GM19193 (cell line): ENCODE measurements around the gene KCNH6.

Source experiments
- POLR2A ChIP-seq: IDR thresholded peaks from 4 replicates; pipeline ENCODE4 v1.6.1; 2011; ENCODE audit not compliant: insufficient read depth, insufficient read length; ENCODE audit errors: extremely low read depth

Gene KCNH6, protein sequence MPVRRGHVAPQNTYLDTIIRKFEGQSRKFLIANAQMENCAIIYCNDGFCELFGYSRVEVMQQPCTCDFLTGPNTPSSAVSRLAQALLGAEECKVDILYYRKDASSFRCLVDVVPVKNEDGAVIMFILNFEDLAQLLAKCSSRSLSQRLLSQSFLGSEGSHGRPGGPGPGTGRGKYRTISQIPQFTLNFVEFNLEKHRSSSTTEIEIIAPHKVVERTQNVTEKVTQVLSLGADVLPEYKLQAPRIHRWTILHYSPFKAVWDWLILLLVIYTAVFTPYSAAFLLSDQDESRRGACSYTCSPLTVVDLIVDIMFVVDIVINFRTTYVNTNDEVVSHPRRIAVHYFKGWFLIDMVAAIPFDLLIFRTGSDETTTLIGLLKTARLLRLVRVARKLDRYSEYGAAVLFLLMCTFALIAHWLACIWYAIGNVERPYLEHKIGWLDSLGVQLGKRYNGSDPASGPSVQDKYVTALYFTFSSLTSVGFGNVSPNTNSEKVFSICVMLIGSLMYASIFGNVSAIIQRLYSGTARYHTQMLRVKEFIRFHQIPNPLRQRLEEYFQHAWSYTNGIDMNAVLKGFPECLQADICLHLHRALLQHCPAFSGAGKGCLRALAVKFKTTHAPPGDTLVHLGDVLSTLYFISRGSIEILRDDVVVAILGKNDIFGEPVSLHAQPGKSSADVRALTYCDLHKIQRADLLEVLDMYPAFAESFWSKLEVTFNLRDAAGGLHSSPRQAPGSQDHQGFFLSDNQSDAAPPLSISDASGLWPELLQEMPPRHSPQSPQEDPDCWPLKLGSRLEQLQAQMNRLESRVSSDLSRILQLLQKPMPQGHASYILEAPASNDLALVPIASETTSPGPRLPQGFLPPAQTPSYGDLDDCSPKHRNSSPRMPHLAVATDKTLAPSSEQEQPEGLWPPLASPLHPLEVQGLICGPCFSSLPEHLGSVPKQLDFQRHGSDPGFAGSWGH

DNA sequence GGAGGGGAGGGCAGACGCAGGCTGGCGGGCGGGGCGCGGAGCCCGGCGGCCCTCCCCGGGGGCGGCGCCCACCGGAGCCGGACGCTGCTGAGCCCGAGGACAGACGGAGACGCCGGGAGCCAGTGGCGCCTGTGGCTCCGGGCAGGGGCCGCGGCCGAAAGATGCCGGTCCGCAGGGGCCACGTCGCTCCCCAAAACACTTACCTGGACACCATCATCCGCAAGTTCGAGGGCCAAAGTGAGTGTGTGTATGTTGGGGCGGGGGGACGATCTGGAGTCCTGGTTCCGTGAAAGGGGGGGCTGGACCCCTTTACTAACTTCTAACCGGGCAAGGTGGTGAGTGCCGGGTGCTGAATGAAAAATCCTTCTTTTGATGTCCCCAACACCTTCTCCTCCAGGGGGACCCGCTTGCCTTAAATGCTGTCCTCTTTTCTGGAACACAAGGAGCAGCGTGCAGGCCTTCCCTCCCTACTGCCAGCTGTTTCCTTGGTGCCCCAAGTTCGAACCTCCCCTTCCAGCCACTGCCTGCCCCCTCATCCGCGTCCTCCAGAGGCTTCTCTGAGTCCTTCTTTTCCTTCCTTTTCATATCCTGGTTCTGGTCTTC lies at the start of gene KCNH6:
Gene KCNH6 (plus strand): TSS at position 106 of the 603 bp plus-strand sequence. CDS start 56 bp downstream, at position 162.
- no peak for TF ChIP-seq POLR2A

DNA sequence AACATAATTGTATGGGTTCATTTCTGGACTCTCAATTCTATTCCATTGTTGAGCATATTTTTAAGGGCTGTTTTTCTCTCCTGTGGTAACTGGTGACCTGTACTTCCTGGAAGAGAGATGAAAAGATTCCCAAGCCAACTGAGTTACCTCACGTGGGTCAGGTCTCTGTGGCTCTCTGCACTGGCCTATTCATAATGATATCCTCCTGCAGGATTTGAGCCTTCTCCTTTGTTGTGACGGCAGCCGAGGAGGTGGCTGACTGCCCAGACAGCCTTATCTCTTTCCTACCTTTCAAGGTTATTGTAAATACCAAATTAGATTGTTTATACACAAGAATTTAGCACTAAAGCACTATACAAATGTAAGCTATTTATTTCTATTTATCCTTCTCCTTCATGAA lies 49.0 kb upstream of the KCNH6 start:
- TF ChIP-seq POLR2A = no peak

DNA sequence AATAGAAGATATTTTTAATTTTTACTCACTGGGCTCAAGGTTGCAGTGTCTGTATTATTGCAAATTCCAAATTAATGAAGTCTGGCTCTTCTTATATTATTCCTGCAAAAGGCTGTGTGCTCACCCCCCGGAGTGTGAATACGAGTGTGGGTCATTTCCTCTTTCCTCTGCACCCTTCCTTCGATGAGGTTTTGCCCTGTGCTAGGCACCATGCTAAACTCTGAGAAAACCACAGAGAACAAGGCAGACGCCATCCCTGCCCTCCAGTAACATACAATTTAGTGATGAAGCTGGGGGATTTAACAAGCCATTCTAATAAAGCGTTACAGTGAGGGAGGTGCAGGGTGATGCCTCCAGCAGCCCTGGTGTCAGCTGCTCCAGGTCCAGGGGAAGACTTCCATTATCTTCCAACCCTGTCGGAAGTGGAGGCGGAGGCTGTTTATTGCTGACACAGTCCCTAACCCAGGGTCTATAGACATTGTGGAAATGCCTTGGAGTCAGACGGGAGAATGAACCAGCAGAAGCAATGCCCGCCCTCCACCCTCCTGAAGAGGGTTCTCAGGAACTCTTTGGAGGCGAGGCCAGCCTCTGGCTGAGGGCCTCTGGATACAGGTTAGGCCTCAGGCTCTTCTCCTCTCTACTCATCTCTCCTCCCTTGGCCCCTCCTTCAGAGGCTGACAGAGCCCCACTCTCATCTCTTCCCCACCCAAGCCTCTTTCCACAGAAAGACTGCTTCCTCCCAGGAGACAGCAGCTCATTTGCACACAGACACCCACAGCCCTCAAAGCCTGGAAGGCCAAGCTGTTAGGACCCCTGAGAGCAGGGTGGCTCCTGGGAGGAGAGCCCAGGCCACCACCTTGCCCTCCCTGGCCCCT lies 48.3 kb upstream of the KCNH6 start:
- no peak for TF ChIP-seq POLR2A

DNA sequence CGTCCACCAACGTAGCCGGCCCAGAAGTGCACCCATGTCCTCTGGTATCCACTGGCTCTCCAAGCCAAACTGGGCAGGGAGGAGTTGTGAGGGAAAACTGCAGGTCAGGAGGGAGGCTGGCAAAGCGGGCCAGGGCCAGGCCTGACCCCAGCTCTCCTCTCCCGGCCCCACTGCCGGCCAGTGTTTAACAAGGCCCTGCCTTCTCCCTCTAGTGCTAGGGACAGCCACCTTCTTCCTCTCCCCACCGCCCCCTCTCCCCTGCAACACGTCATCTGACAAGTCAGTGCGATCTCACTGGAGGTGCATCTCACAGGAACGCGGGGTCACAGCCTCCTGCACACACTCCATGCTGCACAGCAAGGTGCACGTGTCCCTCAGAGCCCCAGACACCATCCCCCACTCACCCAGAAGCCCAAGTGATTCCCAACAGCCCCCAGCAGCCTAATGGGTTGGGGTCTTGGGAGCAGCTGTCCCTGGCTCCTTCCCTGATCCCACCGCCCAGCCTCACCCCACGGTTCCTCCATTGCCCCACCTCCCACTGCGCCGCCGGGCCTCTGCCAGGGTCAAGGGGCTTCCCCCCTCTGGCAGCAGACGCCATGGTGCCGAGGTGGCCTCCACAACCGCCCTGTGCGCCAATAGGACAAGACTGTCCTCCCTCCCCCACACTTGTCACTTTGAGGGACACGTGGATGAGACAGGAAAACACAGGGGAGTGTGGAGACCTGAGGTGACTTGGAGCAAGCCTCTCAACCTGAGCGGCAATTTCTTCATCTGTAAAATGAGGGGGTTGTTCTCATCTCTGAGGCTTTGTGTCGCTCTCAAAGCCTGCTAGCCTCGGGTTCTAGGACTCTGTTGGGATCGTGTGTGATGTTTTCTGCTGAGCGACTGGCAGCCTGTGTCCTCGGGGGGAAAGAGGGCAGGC lies 47.4 kb upstream of the KCNH6 start:
- TF ChIP-seq POLR2A = no peak

DNA sequence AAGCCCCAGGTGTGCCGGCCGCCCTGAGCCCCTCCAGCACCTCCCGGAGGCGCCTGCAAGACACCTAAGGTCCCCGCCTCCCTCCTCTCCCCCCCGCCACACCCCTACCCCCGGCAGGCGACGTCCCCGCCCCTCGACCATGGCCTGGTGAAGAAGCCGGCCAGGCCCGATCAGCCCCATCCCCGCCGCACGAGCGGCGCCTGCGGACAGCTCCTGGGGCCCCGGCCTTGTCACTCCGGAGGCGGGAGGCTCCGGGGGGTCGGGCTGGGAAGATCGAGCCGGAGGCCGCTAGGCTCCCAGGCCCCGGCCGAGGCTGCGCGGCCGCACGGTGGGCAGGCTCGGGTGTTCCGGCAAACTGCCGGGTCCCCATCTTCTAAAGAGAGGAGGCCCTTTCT lies 46.7 kb upstream of the KCNH6 start:
- TF ChIP-seq POLR2A = no peak

DNA sequence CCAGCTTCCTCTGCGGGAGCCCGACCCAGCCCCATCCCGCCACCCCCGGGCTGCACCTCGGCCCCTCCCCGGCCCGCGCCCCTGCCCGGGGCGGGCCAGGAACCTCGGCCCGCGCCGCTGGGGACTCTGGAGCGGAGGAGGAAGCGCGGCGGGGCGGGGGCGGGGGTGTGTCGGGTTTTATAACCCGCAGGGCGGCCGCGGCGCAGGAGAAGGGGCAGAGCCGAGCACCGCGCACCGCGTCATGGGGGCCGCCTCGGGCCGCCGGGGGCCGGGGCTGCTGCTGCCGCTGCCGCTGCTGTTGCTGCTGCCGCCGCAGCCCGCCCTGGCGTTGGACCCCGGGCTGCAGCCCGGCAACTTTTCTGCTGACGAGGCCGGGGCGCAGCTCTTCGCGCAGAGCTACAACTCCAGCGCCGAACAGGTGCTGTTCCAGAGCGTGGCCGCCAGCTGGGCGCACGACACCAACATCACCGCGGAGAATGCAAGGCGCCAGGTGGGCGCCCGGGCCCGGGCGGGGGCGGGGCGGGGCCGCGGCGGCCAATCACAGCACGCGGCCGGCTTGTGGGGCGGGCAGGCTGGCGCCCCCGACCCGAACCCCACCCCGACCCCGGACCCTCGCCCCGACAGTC lies 46.2 kb upstream of the KCNH6 start, which contains the start of gene ACE:
Gene ACE (plus strand): TSS at position 208 of the 626 bp plus-strand sequence. CDS start 34 bp downstream, at position 242.
- no peak for TF ChIP-seq POLR2A

DNA sequence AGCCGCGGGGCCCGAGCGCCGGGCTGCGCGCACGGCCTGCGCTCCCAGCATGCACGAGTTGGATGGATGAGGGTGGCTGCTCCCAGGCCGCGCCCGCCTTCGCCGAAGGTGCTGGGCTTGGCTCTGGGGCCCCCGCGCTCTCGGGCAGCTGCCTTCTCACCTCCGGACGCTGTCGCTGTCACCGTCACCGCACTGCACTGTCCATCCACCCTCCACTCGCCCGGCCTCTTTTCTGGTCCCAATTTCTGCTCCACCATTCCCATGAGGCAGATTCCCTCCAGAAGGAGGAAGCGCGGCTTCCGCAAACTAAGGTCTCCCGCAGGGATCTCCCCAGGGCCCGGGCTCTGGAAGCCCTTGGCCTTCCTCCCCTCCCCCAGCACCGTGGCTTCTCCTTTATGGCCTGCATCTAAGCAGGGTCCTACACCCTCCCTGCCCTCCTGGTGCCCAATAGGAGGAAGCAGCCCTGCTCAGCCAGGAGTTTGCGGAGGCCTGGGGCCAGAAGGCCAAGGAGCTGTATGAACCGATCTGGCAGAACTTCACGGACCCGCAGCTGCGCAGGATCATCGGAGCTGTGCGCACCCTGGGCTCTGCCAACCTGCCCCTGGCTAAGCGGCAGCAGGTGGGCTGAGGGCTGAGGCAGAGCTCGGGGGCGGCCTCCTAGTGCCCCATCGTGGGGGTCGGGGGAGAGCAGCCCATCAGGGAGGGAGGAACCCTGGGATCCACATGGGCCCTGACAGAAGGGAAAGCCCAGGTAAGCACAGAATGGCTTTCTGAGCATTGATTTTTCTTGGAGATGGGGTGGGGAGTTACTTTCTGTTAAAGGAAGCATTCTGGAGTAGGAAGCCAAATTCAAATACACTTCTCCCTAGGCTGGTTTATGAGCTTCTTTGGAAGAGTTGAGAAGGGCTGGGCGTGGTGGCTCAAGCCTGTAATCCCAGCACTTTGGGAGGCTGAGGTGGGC lies 45.4 kb upstream of the KCNH6 start:
- no peak for TF ChIP-seq POLR2A

DNA sequence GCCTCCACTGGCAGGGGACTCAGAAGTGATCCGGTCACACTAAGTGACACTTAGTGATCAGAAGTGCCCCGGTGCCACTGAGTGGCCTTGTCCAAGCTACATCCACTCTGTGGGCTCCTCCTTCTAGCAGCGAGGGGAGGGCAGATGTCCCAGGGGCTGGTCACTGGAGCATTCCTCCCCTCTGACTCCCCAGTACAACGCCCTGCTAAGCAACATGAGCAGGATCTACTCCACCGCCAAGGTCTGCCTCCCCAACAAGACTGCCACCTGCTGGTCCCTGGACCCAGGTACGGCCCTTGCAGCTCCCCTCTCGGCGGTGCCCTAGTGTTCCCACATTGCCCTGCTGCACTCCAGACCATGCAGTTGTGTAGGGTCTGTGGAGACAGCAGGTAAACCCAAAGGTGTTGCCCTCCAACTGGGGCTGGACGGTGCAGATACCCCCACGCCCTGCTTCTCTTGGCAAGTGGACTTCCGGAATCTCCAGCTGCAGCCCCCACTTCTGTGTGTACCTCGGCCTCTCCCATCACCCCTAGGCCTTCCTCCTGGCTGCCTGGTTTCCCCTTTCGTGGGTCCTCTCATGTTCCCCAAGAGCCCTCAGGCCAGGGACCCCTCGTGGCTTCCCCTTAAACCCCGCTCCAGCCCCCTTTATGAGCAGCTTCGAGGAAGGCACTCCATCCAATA lies 44.2 kb upstream of the KCNH6 start:
- no peak for TF ChIP-seq POLR2A

DNA sequence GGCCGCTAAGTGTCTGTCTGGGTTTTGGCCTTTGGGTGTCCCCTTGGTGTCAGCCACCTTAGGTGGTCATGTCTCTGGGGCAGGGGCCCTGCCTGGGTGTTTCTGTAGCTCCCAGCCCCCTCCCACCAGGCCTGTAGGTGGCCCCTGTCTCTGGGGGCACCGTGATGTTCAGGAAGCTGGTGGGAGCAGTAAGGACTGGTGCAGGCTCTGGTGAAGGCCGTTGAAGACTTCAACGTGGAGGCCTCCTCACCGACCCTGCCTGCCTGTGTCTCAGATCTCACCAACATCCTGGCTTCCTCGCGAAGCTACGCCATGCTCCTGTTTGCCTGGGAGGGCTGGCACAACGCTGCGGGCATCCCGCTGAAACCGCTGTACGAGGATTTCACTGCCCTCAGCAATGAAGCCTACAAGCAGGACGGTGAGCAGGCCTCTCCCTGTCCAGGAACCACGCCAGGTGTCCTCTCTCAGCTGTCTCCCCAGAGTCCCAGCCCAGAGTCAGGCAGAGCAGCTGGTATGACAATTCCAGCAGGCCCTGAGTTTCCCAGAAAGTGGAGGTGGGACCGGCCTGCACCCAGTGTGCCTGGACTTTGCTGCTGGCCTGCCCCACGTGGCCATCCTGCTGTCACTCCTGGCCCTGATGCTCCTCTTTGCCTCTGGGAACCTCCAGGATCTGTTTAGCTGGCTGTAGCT lies 43.5 kb upstream of the KCNH6 start:
- no peak for TF ChIP-seq POLR2A

DNA sequence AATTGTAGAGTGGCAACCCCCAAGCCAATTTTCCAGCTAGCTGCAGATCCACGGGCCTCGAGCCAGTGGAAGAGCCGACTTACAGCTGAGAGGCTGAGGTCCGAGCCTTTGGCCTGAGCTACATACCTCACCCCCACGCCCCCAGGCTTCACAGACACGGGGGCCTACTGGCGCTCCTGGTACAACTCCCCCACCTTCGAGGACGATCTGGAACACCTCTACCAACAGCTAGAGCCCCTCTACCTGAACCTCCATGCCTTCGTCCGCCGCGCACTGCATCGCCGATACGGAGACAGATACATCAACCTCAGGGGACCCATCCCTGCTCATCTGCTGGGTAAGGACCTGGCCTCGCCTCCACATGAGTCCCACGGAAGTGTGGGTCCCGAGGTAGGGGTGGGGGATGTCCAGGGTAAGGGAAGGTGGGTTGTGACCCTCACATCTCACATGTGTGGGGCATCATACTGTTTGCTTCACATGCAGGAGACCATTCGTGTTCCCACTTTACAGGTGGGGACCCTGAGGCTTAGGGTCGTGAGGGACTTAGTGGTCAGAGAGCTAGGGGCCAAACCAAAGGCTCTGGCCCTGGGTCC lies 42.9 kb upstream of the KCNH6 start:
- TF ChIP-seq POLR2A = no peak

DNA sequence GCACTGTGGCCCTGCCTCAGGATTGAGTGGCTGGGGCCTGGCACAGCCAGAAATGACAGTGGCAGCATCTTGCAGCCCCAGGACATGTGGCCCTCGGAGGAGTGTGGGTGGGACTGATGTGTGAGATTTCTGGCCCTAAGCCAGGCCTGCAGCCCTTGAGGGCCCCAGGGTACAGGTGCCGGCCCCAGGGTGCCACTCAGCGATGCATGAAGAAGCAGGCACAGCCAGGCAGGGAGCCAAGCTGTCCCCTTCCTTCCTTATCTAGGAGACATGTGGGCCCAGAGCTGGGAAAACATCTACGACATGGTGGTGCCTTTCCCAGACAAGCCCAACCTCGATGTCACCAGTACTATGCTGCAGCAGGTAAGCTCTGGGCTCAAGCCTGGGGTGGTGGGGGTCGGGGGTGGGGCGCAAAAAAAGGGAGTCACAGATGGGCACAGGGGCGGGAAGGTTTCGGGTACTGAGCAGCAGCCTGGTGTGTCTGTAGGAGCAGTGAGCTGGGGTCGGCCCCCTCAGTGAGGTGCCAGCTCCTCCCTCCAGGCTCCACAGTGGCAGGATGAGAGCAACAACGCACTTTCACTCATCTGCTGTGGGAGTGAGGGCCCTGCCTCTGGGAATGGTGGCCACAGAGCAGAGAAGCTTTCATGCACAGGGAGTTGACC lies 42.2 kb upstream of the KCNH6 start:
- no peak for TF ChIP-seq POLR2A
